RWPE2 (cell line): ENCODE measurements around the gene EEF1AKMT4.

Experiments
- ATAC-seq: fragments of 200-7000 bp; cut with Tn5 transposase; 3 replicates; pipeline ENCODE4 v1.9.1; 2021; ENCODE audit warnings: low read depth
- DNase-seq: peaks from one replicate; pipeline ENCODE4 v3.0.0-alpha.2; 2020; ENCODE audit warnings: low spot score
- H3K27ac ChIP-seq: fragments of 450-650 bp; 2 replicates; pipeline ENCODE4 v1.5.1; 2017; ENCODE audit warnings: mild to moderate bottlenecking; ENCODE audit not compliant: poor library complexity, severe bottlenecking
- H3K27me3 ChIP-seq: fragments of 250-450 bp; sonication (Bioruptor Pico); 2 replicates; pipeline ENCODE4 v1.5.1; 2021; ENCODE audit warnings: mild to moderate bottlenecking, moderate library complexity; ENCODE audit not compliant: insufficient read depth, poor library complexity, severe bottlenecking
- H3K36me3 ChIP-seq: fragments of 250-450 bp; sonication (Bioruptor Pico); 2 replicates; pipeline ENCODE4 v1.5.1; 2020; ENCODE audit warnings: low read depth, mild to moderate bottlenecking, moderate library complexity
- H3K4me1 ChIP-seq: fragments of 250-450 bp; sonication (Bioruptor Pico); 2 replicates; pipeline ENCODE4 v1.5.1; 2021; ENCODE audit warnings: mild to moderate bottlenecking, moderate library complexity; ENCODE audit not compliant: insufficient read depth, poor library complexity, severe bottlenecking
- H3K4me3 ChIP-seq: fragments of 250-450 bp; sonication (Bioruptor Pico); 2 replicates; pipeline ENCODE4 v1.5.1; 2021; ENCODE audit warnings: mild to moderate bottlenecking, moderate library complexity; ENCODE audit not compliant: severe bottlenecking
- H3K9me3 ChIP-seq: fragments of 250-450 bp; sonication (Bioruptor Pico); 2 replicates; pipeline ENCODE4 v1.5.1; 2021; ENCODE audit warnings: mild to moderate bottlenecking, moderate library complexity; ENCODE audit not compliant: severe bottlenecking
- TF ChIP-seq, protein P1 (sequence below): fragments of 450-650 bp; IDR thresholded peaks from one replicate; pipeline ENCODE4 v1.5.1; 2017; ENCODE audit warnings: mild to moderate bottlenecking, moderate library complexity; ENCODE audit not compliant: poor library complexity, severe bottlenecking

EEF1AKMT4 gene

DNA sequence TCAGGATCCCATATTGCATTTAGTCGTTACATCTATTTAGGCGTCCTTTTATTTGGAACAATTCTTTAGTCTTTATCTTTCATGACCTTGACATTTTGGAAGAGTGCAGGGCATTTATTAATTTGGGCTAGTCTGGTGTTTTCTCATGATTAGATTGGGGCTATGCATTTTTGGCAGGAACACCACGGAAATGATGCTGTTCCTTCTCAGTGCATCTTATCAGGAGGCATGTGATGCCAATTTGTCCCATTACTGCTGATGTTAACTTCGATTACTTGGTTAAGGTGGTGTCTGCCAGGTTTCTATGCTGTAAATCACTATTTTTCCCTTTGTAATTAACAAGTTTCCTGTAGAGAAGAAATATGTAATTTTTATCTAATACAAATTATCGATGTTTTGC is 38.2 kb upstream of the EEF1AKMT4 start:
- TF ChIP-seq, protein P1, sequence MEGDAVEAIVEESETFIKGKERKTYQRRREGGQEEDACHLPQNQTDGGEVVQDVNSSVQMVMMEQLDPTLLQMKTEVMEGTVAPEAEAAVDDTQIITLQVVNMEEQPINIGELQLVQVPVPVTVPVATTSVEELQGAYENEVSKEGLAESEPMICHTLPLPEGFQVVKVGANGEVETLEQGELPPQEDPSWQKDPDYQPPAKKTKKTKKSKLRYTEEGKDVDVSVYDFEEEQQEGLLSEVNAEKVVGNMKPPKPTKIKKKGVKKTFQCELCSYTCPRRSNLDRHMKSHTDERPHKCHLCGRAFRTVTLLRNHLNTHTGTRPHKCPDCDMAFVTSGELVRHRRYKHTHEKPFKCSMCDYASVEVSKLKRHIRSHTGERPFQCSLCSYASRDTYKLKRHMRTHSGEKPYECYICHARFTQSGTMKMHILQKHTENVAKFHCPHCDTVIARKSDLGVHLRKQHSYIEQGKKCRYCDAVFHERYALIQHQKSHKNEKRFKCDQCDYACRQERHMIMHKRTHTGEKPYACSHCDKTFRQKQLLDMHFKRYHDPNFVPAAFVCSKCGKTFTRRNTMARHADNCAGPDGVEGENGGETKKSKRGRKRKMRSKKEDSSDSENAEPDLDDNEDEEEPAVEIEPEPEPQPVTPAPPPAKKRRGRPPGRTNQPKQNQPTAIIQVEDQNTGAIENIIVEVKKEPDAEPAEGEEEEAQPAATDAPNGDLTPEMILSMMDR, result no peak
- H3K9me3 ChIP-seq, result no peaks in the 10 kb centered on the region
- no peaks in the 10 kb centered on the region for H3K4me1 ChIP-seq

GRCh38 chr3:184211718-184212117 is 37.8 kb upstream of the EEF1AKMT4 start:
- no peak for DNase-seq
- Histone ChIP-seq H3K9me3 (no peaks in the 10 kb centered on the region), H3K4me3 (no peak overlapping the region), H3K36me3 (no peaks in the 10 kb centered on the region), H3K27ac (no peak overlapping the region), H3K4me1 (no peaks in the 10 kb centered on the region), H3K27me3 (no peaks in the 10 kb centered on the region)
- no peak for ATAC-seq
- TF ChIP-seq, protein P1, result no peak

More for the DNA sequence above, 38.2 kb upstream of the EEF1AKMT4 start:
- H3K27me3 ChIP-seq, result no peaks in the 10 kb centered on the region
- H3K27ac ChIP-seq, result no peak overlapping the region
- DNase-seq (no peak), ATAC-seq (no peak)
- H3K36me3 ChIP-seq, result no peaks in the 10 kb centered on the region
- no peak overlapping the region for H3K4me3 ChIP-seq

GRCh38 chr3:184218814-184219213 is 30.7 kb upstream of the EEF1AKMT4 start:
- no peaks in the 10 kb centered on the region for H3K9me3 ChIP-seq
- TF ChIP-seq, protein P1, result no peak
- H3K36me3 ChIP-seq, result no peaks in the 10 kb centered on the region

DNA sequence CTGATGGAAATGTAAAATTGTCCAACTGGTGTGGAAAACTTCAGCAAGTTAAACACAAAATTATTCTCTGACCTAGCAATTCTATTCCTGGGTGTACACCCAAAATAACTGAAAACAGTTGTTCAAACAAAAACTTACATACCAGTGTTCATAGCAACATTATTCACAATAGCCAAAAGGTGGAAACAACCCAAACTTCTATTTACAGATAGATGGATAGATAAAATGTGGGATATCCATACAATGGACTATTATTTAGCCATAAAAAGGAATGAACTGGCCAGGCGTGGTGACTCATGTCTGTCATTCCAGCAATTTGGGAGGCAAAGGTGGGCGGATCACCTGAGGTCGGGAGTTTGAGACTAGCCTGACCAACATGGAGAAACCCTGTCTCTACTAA is 27.0 kb upstream of the EEF1AKMT4 start:
- TF ChIP-seq, protein P1, result no peak
- ATAC-seq (no peak), DNase-seq (no peak)
- no peaks in the 10 kb centered on the region for H3K36me3 ChIP-seq
- no peaks in the 10 kb centered on the region for H3K27me3 ChIP-seq
- no peaks in the 10 kb centered on the region for H3K9me3 ChIP-seq
- no peak overlapping the region for H3K27ac ChIP-seq
- no peak overlapping the region for H3K4me3 ChIP-seq
- H3K4me1 ChIP-seq, result no peaks in the 10 kb centered on the region

More at GRCh38 chr3:184218814-184219213, 30.7 kb upstream of the EEF1AKMT4 start:
- H3K27ac ChIP-seq, result no peak overlapping the region
- H3K4me1 ChIP-seq, result no peaks in the 10 kb centered on the region
- H3K27me3 ChIP-seq, result no peaks in the 10 kb centered on the region
- H3K4me3 ChIP-seq, result no peak overlapping the region
- ATAC-seq, result no peak
- DNase-seq, result no peak

DNA sequence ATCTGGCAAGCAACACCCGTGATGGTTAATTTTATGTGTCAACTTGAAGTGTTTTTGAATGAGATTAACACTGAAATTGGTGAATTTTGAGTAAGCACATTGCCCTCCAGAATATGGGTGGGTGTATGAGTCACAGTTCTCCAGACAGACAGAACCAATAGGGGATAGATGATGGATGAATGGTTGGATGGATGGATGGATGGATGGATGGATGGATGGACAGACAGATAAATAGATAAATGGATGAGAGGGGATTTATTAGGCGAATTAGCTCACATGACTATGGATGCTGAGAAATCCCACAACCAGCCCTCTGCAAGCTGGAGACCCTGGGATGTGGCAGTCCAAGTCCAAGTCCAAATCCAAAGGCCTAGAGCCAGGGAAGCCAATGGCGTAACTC is 25.5 kb upstream of the EEF1AKMT4 start:
- DNase-seq, result no peak
- Histone ChIP-seq H3K4me1 (no peaks in the 10 kb centered on the region), H3K27ac (no peak overlapping the region), H3K9me3 (no peaks in the 10 kb centered on the region), H3K4me3 (no peak overlapping the region), H3K36me3 (no peaks in the 10 kb centered on the region), H3K27me3 (peaks cover 8% of the 10 kb centered on the region)
- TF ChIP-seq, protein P1, result no peak
- ATAC-seq, result no peak
